Measurements from ENCODE around the gene FBRS. TPM values are rescaled to one million over a fixed set of nuclear protein-coding genes. Genes with fewer than 3 reads are reported as not detected.
A peak's percentile ranks its signal among the peaks of the same experiment; 100 is the strongest.
"Not testable (repeated sequence)": the region's sequence is repeated elsewhere in the genome, so short reads cannot be mapped to it uniquely, and the experiment has no call there.

The FBRS gene
- 38.6 TPM for polyA plus RNA-seq (2012; ENCODE audit: insufficient read depth, insufficient read length)

DNA sequence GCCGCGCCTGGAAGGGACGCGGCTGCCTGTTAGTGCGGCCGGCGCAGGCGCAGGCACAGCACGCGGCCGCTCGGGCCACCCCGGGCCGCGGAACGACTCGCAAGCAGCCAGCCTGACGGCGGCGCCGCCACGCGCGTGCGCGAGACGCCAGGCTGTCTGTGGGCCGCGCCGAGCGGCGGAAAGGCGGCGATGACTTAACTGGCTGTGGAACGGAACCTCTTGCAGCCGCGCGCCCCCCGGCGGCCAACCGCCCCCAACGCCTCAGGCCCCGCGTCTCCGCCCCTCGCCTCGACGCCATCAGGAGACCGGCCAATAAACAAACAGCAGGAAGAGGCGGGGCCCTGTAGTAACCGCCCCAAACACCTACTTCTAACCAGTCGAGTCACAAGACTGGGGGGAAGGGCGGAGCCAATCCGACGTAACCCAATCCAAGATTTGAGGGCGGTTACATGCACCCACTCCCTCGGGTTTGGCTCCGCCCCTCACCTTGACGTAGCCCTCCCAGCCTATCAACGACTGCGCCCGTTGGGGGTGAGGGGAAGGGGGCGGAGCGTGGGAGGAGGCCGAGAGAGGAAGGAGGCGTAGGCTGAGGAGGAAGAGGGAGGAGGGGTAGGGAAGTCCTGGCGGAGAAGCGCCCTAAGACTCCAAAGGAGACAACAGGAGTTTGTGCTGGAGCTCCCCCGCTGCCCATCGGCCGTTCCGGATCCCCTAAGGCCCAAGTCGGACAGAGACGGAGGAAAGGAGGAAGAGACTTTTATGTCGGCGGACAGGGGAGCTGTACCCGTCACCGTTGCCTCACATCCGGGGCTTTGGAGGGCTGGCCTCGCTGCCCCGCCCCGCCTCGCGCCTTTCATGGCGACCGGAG, at the start of gene FBRS:
FBRS (plus strand) TSS at position 566 of the 865 bp plus-strand sequence. CDS start 1,088 bp downstream, outside the sequence.
- DNase-seq (ENCODE audit: low read depth, low spot score): peak; percentile 100
- peak within 1 kb of the TSS; percentile 87 for H3K4me3 ChIP-seq (ENCODE audit: low read length)

- DNase-seq (ENCODE audit: low read depth, low spot score): no peak
- peak overlapping the region; percentile 97 for H3K4me3 ChIP-seq (ENCODE audit: low read length)
Observed at GRCh38 chr16:30609002-30609925, 49.0 kb upstream of the FBRS start.

DNA sequence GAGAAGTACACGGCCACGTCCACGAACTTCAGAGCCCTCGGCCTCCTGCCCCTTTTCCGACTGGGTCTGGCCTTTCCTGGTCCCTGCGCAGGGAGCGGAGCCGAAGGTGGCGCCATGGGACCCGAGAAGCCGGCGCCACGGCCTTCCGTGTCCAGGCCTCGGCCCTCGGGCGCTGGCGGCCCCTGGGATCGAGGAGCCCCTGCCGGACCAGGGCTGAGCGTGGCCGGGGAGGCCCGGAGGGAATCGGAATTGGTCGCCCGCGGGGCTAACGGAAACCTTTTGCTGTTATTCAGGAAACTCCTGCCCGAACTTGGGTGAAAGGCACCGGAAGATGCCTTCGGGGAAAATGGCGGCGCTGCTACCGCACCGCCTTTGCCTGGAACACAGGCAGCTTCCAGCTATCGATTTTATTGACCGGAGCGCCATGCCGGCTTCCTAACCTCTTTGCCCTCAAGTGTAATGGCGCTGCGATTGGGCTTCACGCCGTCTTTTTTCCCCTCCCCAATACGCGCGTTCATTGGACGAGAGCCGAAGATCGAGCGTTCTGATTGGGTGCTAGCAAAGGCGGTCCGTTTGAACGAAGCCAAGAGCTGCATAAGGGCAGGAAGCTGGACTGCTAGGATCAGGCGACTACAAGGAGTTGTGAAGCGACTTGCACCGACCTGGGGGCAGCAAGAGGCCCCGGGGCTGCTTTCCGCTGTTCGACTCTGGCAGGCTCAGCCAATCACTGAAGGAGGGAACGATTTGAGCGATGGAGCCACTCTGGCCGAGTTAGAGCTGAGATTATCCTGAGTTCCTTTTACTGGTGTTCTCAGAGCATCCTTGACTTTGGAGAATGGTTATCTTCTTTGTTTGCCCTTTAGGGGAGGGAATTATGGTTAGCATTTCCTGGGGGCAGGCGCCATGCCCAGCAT, 48.0 kb upstream of the FBRS start, which contains the start of gene ZNF689:
ZNF689 (minus strand) TSS at position 464 of the 914 bp plus-strand sequence; CDS start at position 116, 348 bp downstream.
- peak within 1 kb of the TSS; percentile 97 for H3K4me3 ChIP-seq (ENCODE audit: low read length)
- DNase-seq (ENCODE audit: low read depth, low spot score): peak; percentile 98

DNA sequence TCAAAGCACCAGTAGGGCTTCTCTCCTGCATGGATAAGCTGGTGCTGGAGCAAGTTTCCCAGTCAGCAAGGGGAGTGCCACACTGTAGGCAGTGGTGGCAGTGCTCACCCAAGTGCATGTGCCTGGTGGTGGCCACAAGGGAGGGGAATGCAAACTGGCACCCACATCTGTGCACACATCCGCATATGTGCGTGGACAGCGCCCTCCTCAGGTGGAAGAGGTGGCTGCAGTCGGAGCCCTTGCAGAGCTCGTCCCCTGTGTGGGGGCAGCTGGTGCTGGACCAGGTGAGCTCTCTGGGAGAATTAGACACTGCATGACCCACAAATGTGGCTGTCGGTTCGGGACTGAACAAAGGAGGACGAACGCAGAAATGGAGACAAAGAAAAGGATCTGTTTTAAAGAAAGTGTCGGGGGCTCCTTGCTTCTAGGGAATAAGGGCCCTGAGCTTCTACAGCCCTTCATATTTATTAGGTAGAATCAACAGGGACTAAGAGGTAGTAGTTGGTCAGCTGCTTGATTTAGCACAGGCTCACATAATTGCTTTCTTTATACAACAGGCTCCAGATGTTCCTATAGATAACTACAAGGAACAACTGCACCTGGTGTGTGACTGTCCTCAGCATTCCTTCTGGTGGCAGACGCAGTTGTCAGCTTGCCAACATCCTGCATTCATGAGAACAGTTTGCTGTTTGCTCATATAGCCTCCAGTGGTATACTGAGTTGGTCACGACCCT, 42.7 kb upstream of the FBRS start:
- no peak overlapping the region for H3K4me3 ChIP-seq (ENCODE audit: low read length)
- DNase-seq (ENCODE audit: low read depth, low spot score): peak; percentile 88

- DNase-seq (ENCODE audit: low read depth, low spot score): no peak
- H3K4me3 ChIP-seq (ENCODE audit: low read length): no peak overlapping the region
Observed at GRCh38 chr16:30619202-30619601, 39.0 kb upstream of the FBRS start.

DNA sequence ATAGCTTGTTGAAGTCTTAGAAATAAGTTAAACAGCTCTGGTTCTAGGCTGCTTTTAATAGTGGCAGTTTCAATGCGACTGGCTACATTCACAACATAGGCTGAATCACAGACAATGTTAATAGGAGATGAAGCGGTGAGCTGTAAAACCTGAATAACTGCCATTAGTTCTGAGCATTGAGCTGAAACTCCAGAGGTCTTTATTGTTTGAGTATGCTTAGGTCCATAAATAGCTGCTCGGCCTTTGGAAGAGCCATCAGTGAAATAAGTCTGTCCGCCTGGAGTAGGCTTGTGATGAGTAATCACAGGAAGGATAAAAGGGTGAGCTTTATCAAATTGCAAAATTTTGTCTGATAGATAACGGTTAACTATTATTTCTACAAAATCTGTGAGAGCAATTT, 38.6 kb upstream of the FBRS start:
- H3K4me3 ChIP-seq (ENCODE audit: low read length): no peak overlapping the region
- no peak for DNase-seq (ENCODE audit: low read depth, low spot score)

DNA sequence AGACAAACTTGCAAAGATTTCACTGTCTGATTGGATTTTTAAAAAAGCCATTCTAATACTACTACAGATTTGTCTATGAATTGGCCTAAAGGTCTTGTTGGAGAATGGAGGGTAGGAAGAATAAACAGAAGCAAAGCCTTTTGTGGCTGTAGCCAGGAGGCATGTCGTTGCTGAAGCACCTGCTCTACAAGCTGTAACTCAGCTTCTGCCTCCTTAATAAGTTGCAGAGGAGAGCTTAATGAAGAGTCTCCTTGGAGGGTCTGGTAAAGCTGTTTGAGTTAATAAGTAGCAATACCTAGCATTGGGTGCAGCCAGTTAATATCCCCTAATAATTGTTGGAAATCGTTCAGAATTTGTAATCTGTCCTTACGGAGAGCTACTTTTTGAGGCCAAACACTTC, 38.1 kb upstream of the FBRS start:
- H3K4me3 ChIP-seq (ENCODE audit: low read length): no peak overlapping the region

GRCh38 chr16:30621765-30622164, 36.5 kb upstream of the FBRS start:
- no peak overlapping the region for H3K4me3 ChIP-seq (ENCODE audit: low read length)
- DNase-seq (ENCODE audit: low read depth, low spot score): no peak

More for the DNA sequence above, 38.1 kb upstream of the FBRS start:
- no peak for DNase-seq (ENCODE audit: low read depth, low spot score)

- no peak for DNase-seq (ENCODE audit: low read depth, low spot score)
- peak overlapping the region; percentile 51 for H3K4me3 ChIP-seq (ENCODE audit: low read length)
Observed at GRCh38 chr16:30622455-30623032, 35.7 kb upstream of the FBRS start.

GRCh38 chr16:30623536-30624283, 34.5 kb upstream of the FBRS start:
- DNase-seq (ENCODE audit: low read depth, low spot score): peak; percentile 94
- peak overlapping the region; percentile 51 for H3K4me3 ChIP-seq (ENCODE audit: low read length)

GRCh38 chr16:30626236-30626635, 32.0 kb upstream of the FBRS start:
- DNase-seq (ENCODE audit: low read depth, low spot score): no peak

DNA sequence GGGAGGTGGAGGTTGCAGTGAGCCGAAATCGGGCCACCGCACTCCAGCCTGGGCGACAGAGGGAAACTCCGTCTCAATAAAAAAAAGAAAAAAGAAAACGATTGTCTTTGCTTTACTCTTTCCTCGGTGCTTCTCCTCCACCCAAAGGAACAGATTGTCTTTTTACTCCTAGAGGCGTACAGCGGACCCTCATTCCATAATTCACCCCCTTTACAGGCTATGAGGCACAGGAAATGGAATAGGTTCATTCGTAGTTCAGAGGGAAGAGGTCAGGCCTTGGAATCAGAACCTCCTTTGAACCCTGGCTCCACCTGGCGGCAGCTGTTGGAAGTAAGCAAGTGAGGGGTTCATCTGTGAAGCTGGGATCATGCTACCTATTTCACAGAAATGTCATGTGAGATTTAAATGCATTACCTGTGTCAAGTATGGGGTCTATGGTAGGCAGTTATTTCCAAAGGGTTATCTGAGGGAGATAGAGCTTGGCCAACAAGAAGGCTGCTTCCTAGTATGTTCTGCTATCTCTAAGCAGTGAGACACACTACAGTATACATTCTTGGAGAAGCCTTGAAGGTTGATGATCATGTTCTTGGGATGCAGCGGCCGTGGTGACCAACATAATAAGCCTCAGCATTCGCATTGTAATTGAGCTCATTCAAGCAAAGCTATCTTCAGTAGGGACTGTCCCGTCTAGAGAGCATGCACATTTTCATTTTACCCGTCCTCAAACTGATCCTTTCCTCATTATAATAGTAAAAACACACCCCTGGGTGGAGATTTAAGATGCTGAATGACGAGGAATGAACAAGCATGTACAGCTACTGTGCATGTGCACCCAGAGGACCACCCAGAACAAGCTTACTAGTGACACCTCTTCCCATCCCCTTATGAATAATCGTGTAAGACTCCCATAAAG, 29.3 kb upstream of the FBRS start:
- DNase-seq (ENCODE audit: low read depth, low spot score): peak; percentile 87
- peak overlapping the region; percentile 21 for H3K4me3 ChIP-seq (ENCODE audit: low read length)

More at GRCh38 chr16:30626236-30626635, 32.0 kb upstream of the FBRS start:
- H3K4me3 ChIP-seq (ENCODE audit: low read length): no peak overlapping the region

DNA sequence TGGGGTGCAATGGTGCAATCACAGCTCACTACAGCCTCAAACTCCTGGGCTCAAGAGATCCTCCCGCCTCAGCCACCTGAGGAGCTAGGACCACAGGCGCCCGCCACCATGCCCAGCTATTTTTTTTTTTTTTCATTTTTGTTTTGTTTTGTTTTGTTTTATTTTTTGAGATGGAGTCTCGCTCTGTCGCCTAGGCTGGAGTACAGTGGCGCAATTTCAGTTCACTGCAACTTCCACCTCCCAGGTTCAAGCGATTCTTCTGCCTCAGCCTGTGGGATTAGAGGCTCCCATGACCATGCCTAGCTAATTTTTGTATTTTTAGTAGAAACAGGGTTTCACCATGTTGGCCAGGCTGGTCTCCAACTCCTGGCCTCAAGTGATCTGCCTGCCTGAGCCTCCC, 25.8 kb upstream of the FBRS start:
- not testable (repeated sequence) for DNase-seq (ENCODE audit: low read depth, low spot score); H3K4me3 ChIP-seq (ENCODE audit: low read length)

DNA sequence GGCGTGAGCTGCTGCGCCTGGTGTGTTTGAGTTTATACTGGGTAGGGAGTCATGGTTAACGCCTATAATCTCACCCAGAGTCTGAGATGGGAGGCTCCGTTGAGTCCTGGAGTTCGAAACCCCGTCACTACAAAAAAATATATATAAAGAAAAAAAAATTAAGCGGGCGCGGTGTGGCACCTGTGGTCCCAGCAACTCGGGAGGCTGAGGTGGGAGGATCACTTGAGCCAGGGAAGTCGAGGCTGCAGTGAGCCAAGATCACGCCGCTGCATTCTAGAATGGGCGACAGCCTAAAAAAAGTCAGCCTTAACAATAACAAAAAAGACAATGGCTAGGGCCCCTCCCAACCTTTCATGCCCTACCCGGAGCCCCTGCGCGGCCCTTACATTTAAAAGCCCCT, 24.7 kb upstream of the FBRS start:
- H3K4me3 ChIP-seq (ENCODE audit: low read length): peak overlapping the region; percentile 88
- DNase-seq (ENCODE audit: low read depth, low spot score): no peak

- no peak for DNase-seq (ENCODE audit: low read depth, low spot score)
- H3K4me3 ChIP-seq (ENCODE audit: low read length): no peak overlapping the region
Observed at GRCh38 chr16:30636599-30636998, 21.6 kb upstream of the FBRS start.

- DNase-seq (ENCODE audit: low read depth, low spot score); H3K4me3 ChIP-seq (ENCODE audit: low read length): not testable (repeated sequence)
Observed at GRCh38 chr16:30637139-30637538, 21.1 kb upstream of the FBRS start.

Data from Jurkat, Clone E6-1 (cell line).